OCI-LY3 (cell line): ENCODE data around the gene CACFD1.
A peak's percentile ranks its signal among the peaks of the same experiment; 100 is the strongest.

Experiments used
- H2AFZ ChIP-seq: fragments of 200-600, 300-600 bp; shearing (Covaris generic); 2 replicates; pipeline ENCODE4 v1.6.0; 2014; ENCODE audit warnings: antibody characterized with exemption, low read depth, low read length
- H3K27ac ChIP-seq: fragments of 200-600, 300-600 bp; sonication (generic); 2 replicates; pipeline ENCODE4 v1.5.1; 2014; ENCODE audit warnings: mild to moderate bottlenecking, low read length, moderate library complexity, mixed read lengths
- H3K27me3 ChIP-seq: fragments of 200-600, 300-600 bp; sonication (generic); 2 replicates; pipeline ENCODE4 v1.6.1; 2014; ENCODE audit warnings: low read depth, low read length, mixed read lengths
- H3K36me3 ChIP-seq: fragments of 200-600, 300-600 bp; sonication (generic); replicated peaks from 2 replicates; pipeline ENCODE3; 2014; ENCODE audit warnings: low read depth, low read length, mixed read lengths
- H3K4me1 ChIP-seq: fragments of 300-600, 200-600 bp; sonication (generic); 2 replicates; pipeline ENCODE4 v1.6.1; 2014; ENCODE audit warnings: low read length, mixed read lengths
- H3K4me2 ChIP-seq: fragments of 200-600, 300-600 bp; sonication (generic); 2 replicates; pipeline ENCODE4 v1.6.1; 2014; ENCODE audit warnings: low read length, mixed read lengths
- H3K4me3 ChIP-seq: fragments of 300-600, 200-600 bp; sonication (generic); 2 replicates; pipeline ENCODE4 v1.5.1; 2014; ENCODE audit warnings: antibody characterized with exemption, mild to moderate bottlenecking, low read length, moderate library complexity
- H3K79me2 ChIP-seq: fragments of 300-600, 200-600 bp; shearing (Covaris generic); 2 replicates; pipeline ENCODE4 v1.6.1; 2014; ENCODE audit warnings: mild to moderate bottlenecking, low read length, mixed read lengths
- H3K9ac ChIP-seq: fragments of 300-600, 200-600 bp; shearing (Covaris generic); 2 replicates; pipeline ENCODE4 v1.6.0; 2014; ENCODE audit warnings: mild to moderate bottlenecking, low read length, moderate library complexity
- H3K9me3 ChIP-seq: fragments of 200-600, 300-600 bp; shearing (Covaris generic); 2 replicates; pipeline ENCODE4 v1.6.1; 2014; ENCODE audit warnings: low read length, mixed read lengths; ENCODE audit not compliant: insufficient read depth
- H4K20me1 ChIP-seq: fragments of 200-600, 300-600 bp; sonication (generic); 2 replicates; pipeline ENCODE4 v1.6.1; 2016; ENCODE audit warnings: low read length, mixed read lengths; ENCODE audit not compliant: insufficient read depth
- CTCF ChIP-seq: fragments of 200-600, 300-600 bp; sonication (generic); IDR thresholded peaks from 2 replicates; pipeline ENCODE4 v1.5.1; 2014; ENCODE audit warnings: antibody characterized with exemption, low read length, low read depth
- EZH2phosphoT487 ChIP-seq: fragments of 200-600 bp; shearing (Covaris generic); IDR thresholded peaks from 2 replicates; pipeline ENCODE4 v1.6.1; 2018; ENCODE audit warnings: antibody characterized with exemption, mixed run types, low read depth

CACFD1 gene

GRCh38 chr9:133433351-133433843, 26.4 kb upstream of the CACFD1 start:
- no peak for TF ChIP-seq EZH2phosphoT487
- TF ChIP-seq CTCF = no peak
- Histone ChIP-seq H3K36me3 (no peaks in the 10 kb centered on the region), H3K9ac (no peak overlapping the region), H3K9me3 (no peaks in the 10 kb centered on the region), H4K20me1 (no peaks in the 10 kb centered on the region), H3K4me2 (no peak overlapping the region), H3K79me2 (no peaks in the 10 kb centered on the region), H3K27ac (no peak overlapping the region), H3K4me3 (no peak overlapping the region), H2AFZ (no peak overlapping the region), H3K4me1 (peaks cover 8% of the 10 kb centered on the region; the same call in 1 of the 2 replicates), H3K27me3 (no peaks in the 10 kb centered on the region)

DNA sequence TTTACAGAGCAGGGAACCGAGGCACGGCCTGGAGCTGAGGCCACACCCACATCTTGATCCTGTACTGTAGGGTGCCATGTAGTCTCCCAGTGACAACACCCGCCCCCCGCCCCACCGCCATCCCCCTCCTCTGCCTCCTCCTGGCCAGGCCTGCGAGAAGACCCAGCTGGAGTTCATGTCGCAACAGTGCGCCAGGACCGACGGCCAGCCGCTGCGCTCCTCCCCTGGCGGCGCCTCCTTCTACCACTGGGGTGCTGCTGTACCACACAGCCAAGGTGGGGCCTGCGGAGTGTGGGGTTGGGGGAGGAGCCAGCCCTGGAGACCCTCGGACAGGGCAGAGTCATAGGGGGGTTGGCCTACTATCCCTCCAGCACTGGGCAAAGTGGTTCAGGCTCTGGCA, 23.1 kb upstream of the CACFD1 start:
- H3K9me3 ChIP-seq = no peaks in the 10 kb centered on the region
- no peak overlapping the region for H3K4me2 ChIP-seq
- no peaks in the 10 kb centered on the region for H3K27me3 ChIP-seq
- no peaks in the 10 kb centered on the region for H4K20me1 ChIP-seq
- TF ChIP-seq CTCF (no peak), EZH2phosphoT487 (no peak)
- no peaks in the 10 kb centered on the region for H3K79me2 ChIP-seq
- no peak overlapping the region for H3K27ac ChIP-seq
- peaks cover 8% of the 10 kb centered on the region; the same call in 1 of the 2 replicates for H3K4me1 ChIP-seq
- H3K4me3 ChIP-seq = no peak overlapping the region
- H2AFZ ChIP-seq = no peak overlapping the region
- no peaks in the 10 kb centered on the region for H3K36me3 ChIP-seq
- no peak overlapping the region for H3K9ac ChIP-seq

DNA sequence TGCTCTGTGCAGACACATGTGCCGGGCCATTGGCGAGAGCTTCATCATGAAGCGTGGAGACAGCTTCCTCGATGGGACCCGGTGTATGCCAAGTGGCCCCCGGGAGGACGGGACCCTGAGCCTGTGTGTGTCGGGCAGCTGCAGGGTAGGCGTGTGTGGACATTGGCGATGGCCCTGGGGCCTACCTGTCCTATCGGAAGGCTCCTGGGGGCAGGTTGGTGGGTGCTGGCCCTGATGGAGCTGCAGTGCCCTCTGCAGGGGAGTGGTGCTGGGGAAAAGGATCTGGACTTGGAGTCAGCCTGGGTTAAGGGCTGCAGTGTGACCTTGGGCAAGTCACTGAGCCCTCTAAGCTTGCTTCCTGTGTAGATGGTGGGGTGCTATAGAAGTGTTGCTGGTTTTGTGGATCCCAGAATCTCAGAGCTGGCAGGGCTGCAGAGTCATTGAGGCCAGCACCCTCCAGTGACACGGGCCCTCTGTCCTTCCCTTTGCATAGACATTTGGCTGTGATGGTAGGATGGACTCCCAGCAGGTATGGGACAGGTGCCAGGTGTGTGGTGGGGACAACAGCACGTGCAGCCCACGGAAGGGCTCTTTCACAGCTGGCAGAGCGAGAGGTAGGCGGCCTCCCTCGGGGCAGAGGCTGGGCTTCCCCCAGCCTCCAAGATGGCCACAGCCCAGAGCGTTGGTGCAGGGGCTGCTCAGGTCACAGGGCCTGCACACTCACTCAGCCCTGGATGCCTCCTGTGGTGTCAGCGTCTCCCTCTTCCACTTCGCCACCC, 21.8 kb upstream of the CACFD1 start:
- H3K4me2 ChIP-seq = peak overlapping the region; percentile 65
- H3K27ac ChIP-seq = no peak overlapping the region
- no peaks in the 10 kb centered on the region for H3K36me3 ChIP-seq
- H2AFZ ChIP-seq = no peak overlapping the region
- H3K4me3 ChIP-seq = 0 out of 2 replicates have a peak overlapping the region, but pooled peaks have one; percentile 40
- no peaks in the 10 kb centered on the region for H3K9me3 ChIP-seq
- no peaks in the 10 kb centered on the region for H3K27me3 ChIP-seq
- no peak overlapping the region for H3K9ac ChIP-seq
- peak; percentile 54 for TF ChIP-seq CTCF
- no peak for TF ChIP-seq EZH2phosphoT487
- peaks cover 8% of the 10 kb centered on the region; the same call in 1 of the 2 replicates for H3K4me1 ChIP-seq
- no peaks in the 10 kb centered on the region for H3K79me2 ChIP-seq
- no peaks in the 10 kb centered on the region for H4K20me1 ChIP-seq

DNA sequence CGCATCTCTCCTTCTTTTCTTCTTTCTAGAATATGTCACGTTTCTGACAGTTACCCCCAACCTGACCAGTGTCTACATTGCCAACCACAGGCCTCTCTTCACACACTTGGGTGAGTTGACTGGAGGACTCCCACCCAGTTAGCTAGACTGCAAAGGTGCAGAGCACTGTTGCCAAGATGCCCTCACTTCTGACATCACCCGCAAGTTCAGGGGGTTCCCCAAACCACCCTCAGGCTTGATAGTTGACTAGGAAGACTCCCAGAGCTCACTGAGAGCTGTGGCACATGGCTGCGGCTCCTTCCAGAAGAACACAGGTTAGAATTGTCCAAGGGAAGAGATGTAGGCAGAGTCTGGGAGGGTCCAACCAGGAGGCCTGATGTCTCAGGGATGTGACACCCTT, 20.4 kb upstream of the CACFD1 start:
- TF ChIP-seq CTCF = no peak
- no peak for TF ChIP-seq EZH2phosphoT487
- H3K4me2 ChIP-seq = no peak overlapping the region
- no peaks in the 10 kb centered on the region for H3K27me3 ChIP-seq

More for the DNA sequence above, 20.4 kb upstream of the CACFD1 start:
- Histone ChIP-seq H2AFZ (no peak overlapping the region), H3K4me3 (no peak overlapping the region), H4K20me1 (no peaks in the 10 kb centered on the region), H3K9ac (no peak overlapping the region), H3K36me3 (no peaks in the 10 kb centered on the region), H3K4me1 (peaks cover 8% of the 10 kb centered on the region; the same call in 1 of the 2 replicates), H3K9me3 (no peaks in the 10 kb centered on the region), H3K79me2 (no peaks in the 10 kb centered on the region), H3K27ac (no peak overlapping the region)
